ENCODE data around the gene RC3H1. TPM values are rescaled to one million over a fixed set of nuclear protein-coding genes. Genes with fewer than 3 reads are reported as not detected.
A peak's percentile ranks its signal among the peaks of the same experiment; 100 is the strongest.
"Not testable (repeated sequence)": the region's sequence is repeated elsewhere in the genome, so short reads cannot be mapped to it uniquely, and the experiment has no call there.

The RC3H1 gene
- total and polyA plus RNA-seq, 11 donors = 3.8 to 32.0 (median 19.1) TPM

DNA sequence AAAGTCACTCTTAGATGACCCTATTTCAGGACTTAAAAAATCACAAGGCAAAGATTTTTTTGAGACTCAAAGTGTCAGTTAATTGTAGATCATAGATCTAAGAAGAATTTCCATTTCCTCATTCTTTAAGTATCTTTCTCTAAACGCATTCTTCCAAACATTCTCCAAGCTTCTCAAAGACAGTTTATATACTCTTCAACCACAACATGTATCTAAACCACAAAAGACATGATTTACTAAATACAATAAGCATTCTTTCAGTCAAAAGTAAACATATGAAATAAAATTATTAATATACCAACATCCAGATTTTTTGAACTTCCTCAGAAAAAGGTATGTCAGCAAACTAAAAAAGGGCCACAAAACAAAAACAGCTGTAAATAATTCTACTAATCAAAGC lies 24.4 kb downstream of the RC3H1 start:
- DNase-seq (no peak), ATAC-seq (no peak)
- no peak for TF ChIP-seq POLR2A (IDR thresholded peaks at IDR 0.05)
- TF ChIP-seq, protein P1, sequence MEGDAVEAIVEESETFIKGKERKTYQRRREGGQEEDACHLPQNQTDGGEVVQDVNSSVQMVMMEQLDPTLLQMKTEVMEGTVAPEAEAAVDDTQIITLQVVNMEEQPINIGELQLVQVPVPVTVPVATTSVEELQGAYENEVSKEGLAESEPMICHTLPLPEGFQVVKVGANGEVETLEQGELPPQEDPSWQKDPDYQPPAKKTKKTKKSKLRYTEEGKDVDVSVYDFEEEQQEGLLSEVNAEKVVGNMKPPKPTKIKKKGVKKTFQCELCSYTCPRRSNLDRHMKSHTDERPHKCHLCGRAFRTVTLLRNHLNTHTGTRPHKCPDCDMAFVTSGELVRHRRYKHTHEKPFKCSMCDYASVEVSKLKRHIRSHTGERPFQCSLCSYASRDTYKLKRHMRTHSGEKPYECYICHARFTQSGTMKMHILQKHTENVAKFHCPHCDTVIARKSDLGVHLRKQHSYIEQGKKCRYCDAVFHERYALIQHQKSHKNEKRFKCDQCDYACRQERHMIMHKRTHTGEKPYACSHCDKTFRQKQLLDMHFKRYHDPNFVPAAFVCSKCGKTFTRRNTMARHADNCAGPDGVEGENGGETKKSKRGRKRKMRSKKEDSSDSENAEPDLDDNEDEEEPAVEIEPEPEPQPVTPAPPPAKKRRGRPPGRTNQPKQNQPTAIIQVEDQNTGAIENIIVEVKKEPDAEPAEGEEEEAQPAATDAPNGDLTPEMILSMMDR (IDR thresholded peaks at IDR 0.05) = no peak
- Histone ChIP-seq H3K27ac (no peak overlapping the region), H3K27me3 (no peaks in the 10 kb centered on the region), H3K4me1 (peaks cover 0 to 38% (median 19%) of the 10 kb centered on the region in 12 donors), H3K9me3 (no peaks in the 10 kb centered on the region), H3K4me3 (no peak overlapping the region), H3K36me3 (peaks cover 0 to 26% (median 9%) of the 10 kb centered on the region in 9 donors)
- WGBS, 4 donors = 25 to 54% (median 40%) methylated on average over 1 of the region's 1 CpG
- intact Hi-C loops (cut with DNase I) = no loop called here

DNA sequence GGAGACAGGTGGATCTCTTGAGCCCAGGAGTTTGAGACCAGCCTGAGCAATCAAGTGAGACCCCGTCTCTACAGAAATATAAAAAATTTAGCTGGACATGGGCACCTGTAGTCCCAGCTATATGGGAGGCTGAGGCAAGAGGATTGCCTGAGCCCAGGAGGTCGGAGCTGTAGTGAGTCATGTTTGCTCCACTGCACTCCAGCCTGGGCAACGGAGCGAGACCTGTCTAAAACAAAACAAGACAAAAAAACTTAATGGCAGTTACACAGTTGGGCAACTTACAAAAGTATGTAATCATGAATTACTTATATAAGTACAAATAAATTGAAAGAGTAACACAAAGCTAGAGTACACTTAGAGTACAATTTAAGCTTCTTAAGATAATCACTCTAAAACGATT lies 25.2 kb downstream of the RC3H1 start:
- Histone ChIP-seq H3K27me3 (no peaks in the 10 kb centered on the region), H3K36me3 (peaks cover 0 to 34% (median 16%) of the 10 kb centered on the region in 9 donors), H3K9me3 (no peaks in the 10 kb centered on the region), H3K4me3 (no peak overlapping the region), H3K27ac (no peak overlapping the region), H3K4me1 (peaks cover 0 to 35% (median 18%) of the 10 kb centered on the region in 12 donors)
- ATAC-seq = peak in 1 of 4 donors; percentile 9
- intact Hi-C loops (cut with DNase I) = no loop called here
- TF ChIP-seq, protein P1 (IDR thresholded peaks at IDR 0.05) = no peak
- TF ChIP-seq POLR2A (IDR thresholded peaks at IDR 0.05) = no peak
- WGBS, 4 donors = 87 to 93% (median 89%) methylated on average over 5 of the region's 5 CpGs
- no peak for DNase-seq

DNA sequence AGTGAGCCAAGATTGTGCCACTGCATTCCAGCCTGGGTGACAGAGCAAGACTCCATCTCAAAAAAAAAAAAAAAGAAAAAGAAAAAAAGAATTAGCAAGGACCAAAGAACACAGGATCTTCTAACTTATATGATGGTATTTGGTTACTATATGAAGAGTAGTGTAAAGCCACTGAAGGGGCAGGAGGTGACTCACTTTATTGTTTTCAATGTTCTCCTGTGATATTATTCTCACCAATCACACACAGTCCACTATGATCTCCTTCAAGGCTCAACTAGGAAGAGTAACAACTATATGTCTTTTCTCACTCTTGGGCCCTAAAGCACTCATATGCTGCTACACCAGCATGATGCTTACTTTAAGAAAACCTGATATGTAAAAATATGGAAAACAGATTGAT lies 26.7 kb downstream of the RC3H1 start:
- no peak for ATAC-seq
- intact Hi-C loops (cut with DNase I) = no loop called here
- no peak for DNase-seq
- Histone ChIP-seq H3K27me3 (no peaks in the 10 kb centered on the region), H3K4me1 (peaks cover 0 to 30% (median 7%) of the 10 kb centered on the region in 12 donors), H3K9me3 (no peaks in the 10 kb centered on the region), H3K36me3 (peaks cover 0 to 49% (median 31%) of the 10 kb centered on the region in 9 donors), H3K27ac (no peak overlapping the region), H3K4me3 (no peak overlapping the region)
- TF ChIP-seq, protein P1 (IDR thresholded peaks at IDR 0.05) = no peak
- TF ChIP-seq POLR2A (IDR thresholded peaks at IDR 0.05) = no peak

- H3K9me3 ChIP-seq; H3K27ac ChIP-seq; DNase-seq; H3K27me3 ChIP-seq; intact Hi-C loops (cut with DNase I); H3K4me3 ChIP-seq; ATAC-seq: not testable (repeated sequence)
- H3K36me3 ChIP-seq = peaks cover 0 to 61% (median 41%) of the 10 kb centered on the region in 9 donors
- H3K4me1 ChIP-seq = peaks cover 0 to 21% (median 7%) of the 10 kb centered on the region in 12 donors
- 91 to 98% (median 96%) methylated on average over 11 of the region's 11 CpGs for WGBS, 4 donors
Observed at GRCh38 chr1:173993948-173994347, 28.2 kb downstream of the RC3H1 start.

- no peaks in the 10 kb centered on the region for H3K27me3 ChIP-seq
- intact Hi-C loops (cut with DNase I) = loop anchor here in 3 of 10 donors (10.0 kb wide), 2 partner anchors 87 to 227 kb away; no protein-coding TSS in a partner anchor
- no peak overlapping the region for H3K27ac ChIP-seq
- TF ChIP-seq POLR2A (IDR thresholded peaks at IDR 0.05) = no peak
- TF ChIP-seq, protein P1 (IDR thresholded peaks at IDR 0.05) = no peak
- DNase-seq (no peak), ATAC-seq (no peak)
- no peaks in the 10 kb centered on the region for H3K4me1 ChIP-seq
- no peak overlapping the region for H3K4me3 ChIP-seq
- H3K9me3 ChIP-seq = no peaks in the 10 kb centered on the region
- peaks cover 0 to 91% (median 79%) of the 10 kb centered on the region in 9 donors for H3K36me3 ChIP-seq
Observed at GRCh38 chr1:173988068-173988467, 34.1 kb downstream of the RC3H1 start.

All from heart left ventricle (tissue), 16 donors.